GM18907 (cell line): ENCODE data around the gene KRCC1.

Experiments
- ATAC-seq: cut with Tn5 transposase; IDR thresholded peaks from one replicate; pipeline ENCODE4 v1.9.1; 2021; ENCODE audit warnings: mild to moderate bottlenecking, moderate library complexity; ENCODE audit not compliant: unreplicated experiment

The KRCC1 gene

GRCh38 chr2:88055371-88056128 lies at the start of gene KRCC1:
TSS of gene KRCC1 (minus strand) at chr2:88055783. CDS start at chr2:88028563, 27,220 bp downstream.
- peak; percentile 93 for ATAC-seq

GRCh38 chr2:88100489-88100858 lies 44.9 kb upstream of the KRCC1 start:
- ATAC-seq = no peak

- ATAC-seq = no peak
Observed at GRCh38 chr2:88099798-88100488, 44.4 kb upstream of the KRCC1 start.

GRCh38 chr2:88098558-88098900 lies 42.9 kb upstream of the KRCC1 start:
- no peak for ATAC-seq

GRCh38 chr2:88097891-88098557 lies 42.4 kb upstream of the KRCC1 start:
- ATAC-seq = no peak

GRCh38 chr2:88097192-88097591 lies 41.6 kb upstream of the KRCC1 start:
- no peak for ATAC-seq

- ATAC-seq = no peak
Observed at GRCh38 chr2:88096708-88097107, 41.1 kb upstream of the KRCC1 start.

- no peak for ATAC-seq
Observed at GRCh38 chr2:88095022-88095421, 39.4 kb upstream of the KRCC1 start.

DNA sequence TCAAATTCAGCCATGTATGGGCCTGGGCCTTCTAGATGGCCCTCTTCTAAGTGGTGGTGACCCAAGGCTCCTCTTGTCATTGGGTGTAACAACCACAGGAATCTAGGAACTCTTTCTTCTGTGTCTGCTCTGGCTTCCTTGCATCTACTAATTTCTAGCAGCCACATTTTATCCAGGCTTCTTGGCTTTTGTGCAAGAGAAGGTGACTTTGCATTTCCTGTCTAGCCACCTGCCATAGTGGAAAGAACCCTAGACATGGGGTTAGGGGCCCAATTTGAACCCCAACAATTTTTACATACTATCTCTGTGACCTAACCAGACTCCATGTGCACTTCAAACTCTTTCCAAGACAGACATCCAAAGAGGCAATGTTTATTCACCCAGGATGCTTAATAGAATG lies 37.2 kb upstream of the KRCC1 start:
- ATAC-seq = no peak

- no peak for ATAC-seq
Observed at GRCh38 chr2:88091943-88092342, 36.4 kb upstream of the KRCC1 start.

- no peak for ATAC-seq
Observed at GRCh38 chr2:88090446-88091283, 35.1 kb upstream of the KRCC1 start.

DNA sequence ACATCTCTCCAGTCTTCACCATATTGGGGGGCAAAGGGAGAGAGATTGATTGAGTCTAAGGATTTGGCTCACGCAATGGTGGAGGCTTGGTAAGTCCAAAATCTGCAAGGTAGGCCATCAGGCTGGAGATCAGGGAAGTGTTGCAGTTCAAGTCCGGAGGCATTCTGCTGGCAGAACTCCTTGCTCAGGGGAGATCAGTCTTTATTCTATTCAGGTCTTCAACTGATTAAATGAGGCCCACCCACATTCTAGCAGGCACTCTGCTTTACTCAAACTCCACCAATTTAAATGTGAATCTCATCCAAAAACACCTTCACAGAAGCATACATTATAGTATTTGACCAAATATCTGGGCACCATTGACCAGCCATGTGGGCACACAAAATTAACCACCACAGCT lies 33.4 kb upstream of the KRCC1 start:
- no peak for ATAC-seq

- ATAC-seq = no peak
Observed at GRCh38 chr2:88087763-88088162, 32.2 kb upstream of the KRCC1 start.

GRCh38 chr2:88087073-88087472 lies 31.5 kb upstream of the KRCC1 start:
- no peak for ATAC-seq

- ATAC-seq = no peak
Observed at GRCh38 chr2:88086401-88086800, 30.8 kb upstream of the KRCC1 start.

DNA sequence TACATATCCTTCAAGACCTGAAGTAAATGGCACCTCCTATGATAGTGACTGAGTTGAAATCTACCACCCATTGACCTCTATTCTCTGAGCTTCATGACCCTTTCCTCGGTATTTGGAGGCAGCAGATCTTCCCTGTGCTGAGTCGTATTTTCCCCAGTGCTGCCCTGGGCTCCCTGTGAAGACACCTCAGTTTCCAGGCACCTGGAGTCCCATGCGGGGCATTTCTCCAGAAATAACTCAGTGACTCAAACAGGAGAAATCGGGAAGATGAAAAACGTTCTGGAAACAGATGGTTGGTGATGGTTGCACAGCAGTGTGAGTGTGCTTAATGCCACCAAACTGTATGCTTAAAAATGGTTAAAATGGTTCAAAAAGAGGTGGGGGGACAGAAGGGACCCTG lies 30.0 kb upstream of the KRCC1 start:
- ATAC-seq = no peak

DNA sequence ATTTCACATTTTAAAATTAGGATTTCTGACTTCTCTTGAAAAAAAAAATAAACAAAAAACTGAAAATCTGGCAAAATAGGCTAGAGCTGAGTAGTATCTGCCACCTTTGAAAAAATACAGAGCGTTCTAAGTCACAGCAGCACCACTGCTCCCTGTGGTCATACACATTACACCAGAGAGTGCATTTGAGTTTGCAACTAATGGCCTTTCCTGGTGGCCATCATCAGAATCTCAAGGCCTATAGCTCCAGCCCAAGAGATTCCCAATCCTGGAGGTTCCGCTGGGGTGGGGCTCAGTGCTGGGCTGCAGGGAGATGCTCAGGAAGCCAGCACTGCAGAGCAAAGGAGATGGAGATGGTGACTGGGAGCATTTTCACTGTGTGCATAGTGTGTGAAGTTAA lies 29.5 kb upstream of the KRCC1 start:
- no peak for ATAC-seq

- no peak for ATAC-seq
Observed at GRCh38 chr2:88082781-88083180, 27.2 kb upstream of the KRCC1 start.

- no peak for ATAC-seq
Observed at GRCh38 chr2:88081924-88082608, 26.5 kb upstream of the KRCC1 start.

- ATAC-seq = no peak
Observed at GRCh38 chr2:88080545-88080944, 25.0 kb upstream of the KRCC1 start.
